K562 (cell line): ENCODE measurements around the gene PARD3. TPM values are rescaled to one million over a fixed set of nuclear protein-coding genes. Genes with fewer than 3 reads are reported as not detected.

Experiments used
- BRF1 ChIP-seq: IDR thresholded peaks from 3 replicates; pipeline ENCODE4 v1.6.1; 2011; ENCODE audit warnings: borderline replicate concordance, mild to moderate bottlenecking; ENCODE audit not compliant: insufficient read length; ENCODE audit errors: extremely low read depth
- EGR1 ChIP-seq: fragments of 450-650 bp; conservative IDR thresholded peaks from 2 replicates; pipeline ENCODE4 v1.6.1; 2017; ENCODE audit warnings: mild to moderate bottlenecking
- HMG20B ChIP-seq: fragments of 250-450 bp; sonication (Bioruptor Pico); IDR thresholded peaks from 2 replicates; pipeline ENCODE4 v1.5.0; 2021; ENCODE audit warnings: mild to moderate bottlenecking
- MBD2 ChIP-seq: sonication (generic); IDR thresholded peaks from 2 replicates; pipeline ENCODE4 v1.6.1; 2016; ENCODE audit warnings: low read depth, borderline replicate concordance
- NFIC ChIP-seq: fragments of 450-650 bp; IDR thresholded peaks from 2 replicates; pipeline ENCODE4 v1.6.1; 2017; ENCODE audit warnings: mild to moderate bottlenecking, inconsistent platforms
- PHF21A ChIP-seq: fragments of 450-650 bp; IDR thresholded peaks from 2 replicates; pipeline ENCODE4 v1.6.1; 2017; ENCODE audit warnings: low read depth, borderline replicate concordance
- POLR2A ChIP-seq: fragments of 450-650 bp; conservative IDR thresholded peaks from 2 replicates; pipeline ENCODE4 v1.6.1; 2016
- POLR2B ChIP-seq: fragments of 450-650 bp; IDR thresholded peaks from 2 replicates; pipeline ENCODE4 v1.6.1; 2018; ENCODE audit warnings: low read depth; ENCODE audit not compliant: partially characterized antibody
- polyA plus RNA-seq, 8 experiments: library from polyadenylated mRNA; depleted of rRNA in 4 of 8; stranded (reverse) in 5 of 8; unstranded in 3 of 8; fragments of >200 nt; fragmentation: Nextera tagmentation in 2 of 8; fragmentation: Illumina TruSeq in 1 of 8; extraction: Ambion mirVana in 2 of 8; extraction: Trizol in 1 of 8; gene quantifications; 2 replicates each; pipeline versions ENCODE4 v1.2.1 to v1.2.3, GENCODE V29; 2011 to 2014; ENCODE audit warnings: inconsistent platforms in 1 of 8, missing spikeins in 1 of 8
- total RNA-seq, 7 experiments: library from RNA; depleted of rRNA in 6 of 7; stranded (reverse); fragments of >200 nt in 6 of 7; fragmentation: Illumina TruSeq in 2 of 7; extraction: Trizol in 2 of 7; gene quantifications; 2 replicates each; pipeline versions ENCODE4 v1.2.1 to v1.2.3, GENCODE V29; 2011 to 2021; ENCODE audit warnings: low replicate concordance in 1 of 7
- TF ChIP-seq, protein P1 (sequence below), 2 experiments: fragments of 450-650 bp in 1 of 2; sonication (generic) in 1 of 2; formaldehyde crosslinking in 1 of 2; IDR thresholded peaks; 2 replicates each; pipeline versions ENCODE4 v1.7.1 to v1.9.0; 2016 to 2022; ENCODE audit warnings: inconsistent platforms in 1 of 2, mild to moderate bottlenecking in 1 of 2, missing genetic modification reagents in 1 of 2

PARD3 gene
- total and polyA plus RNA-seq, 9 of the 15 experiments (the other 6 are each of a cell fraction or from before 2014, with no cell fraction given), result 2.7 to 11.7 (median 7.7) TPM

DNA sequence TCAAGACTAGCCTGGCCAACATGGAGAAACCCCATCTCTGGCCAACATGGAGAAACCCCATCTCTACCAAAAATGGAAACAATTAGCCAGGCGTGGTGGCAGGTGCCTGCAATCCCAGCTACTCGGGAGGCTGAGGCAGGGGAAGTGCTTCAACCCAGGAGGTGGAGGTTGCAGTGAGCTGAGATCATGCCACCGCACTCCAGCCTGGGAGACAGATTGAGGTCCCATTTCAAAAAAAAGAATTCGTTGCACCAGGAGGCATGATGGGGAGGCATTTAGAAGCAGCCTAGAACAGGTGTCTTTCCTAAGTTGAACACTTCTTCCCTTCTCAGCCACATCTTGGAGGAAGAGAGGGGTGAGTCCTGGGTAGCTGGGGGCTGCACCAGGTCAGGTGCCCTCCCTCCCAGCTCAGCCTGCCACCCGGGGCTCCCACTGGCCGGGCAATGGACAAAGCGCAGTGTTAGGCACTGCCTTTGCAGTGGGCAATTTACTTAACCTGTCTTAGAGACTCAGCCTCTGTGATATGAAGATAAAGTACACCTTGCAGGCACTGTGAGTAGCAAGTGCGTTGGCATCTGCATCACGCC, 726.8 kb downstream of the PARD3 start (continued):
- TF ChIP-seq, protein P1, sequence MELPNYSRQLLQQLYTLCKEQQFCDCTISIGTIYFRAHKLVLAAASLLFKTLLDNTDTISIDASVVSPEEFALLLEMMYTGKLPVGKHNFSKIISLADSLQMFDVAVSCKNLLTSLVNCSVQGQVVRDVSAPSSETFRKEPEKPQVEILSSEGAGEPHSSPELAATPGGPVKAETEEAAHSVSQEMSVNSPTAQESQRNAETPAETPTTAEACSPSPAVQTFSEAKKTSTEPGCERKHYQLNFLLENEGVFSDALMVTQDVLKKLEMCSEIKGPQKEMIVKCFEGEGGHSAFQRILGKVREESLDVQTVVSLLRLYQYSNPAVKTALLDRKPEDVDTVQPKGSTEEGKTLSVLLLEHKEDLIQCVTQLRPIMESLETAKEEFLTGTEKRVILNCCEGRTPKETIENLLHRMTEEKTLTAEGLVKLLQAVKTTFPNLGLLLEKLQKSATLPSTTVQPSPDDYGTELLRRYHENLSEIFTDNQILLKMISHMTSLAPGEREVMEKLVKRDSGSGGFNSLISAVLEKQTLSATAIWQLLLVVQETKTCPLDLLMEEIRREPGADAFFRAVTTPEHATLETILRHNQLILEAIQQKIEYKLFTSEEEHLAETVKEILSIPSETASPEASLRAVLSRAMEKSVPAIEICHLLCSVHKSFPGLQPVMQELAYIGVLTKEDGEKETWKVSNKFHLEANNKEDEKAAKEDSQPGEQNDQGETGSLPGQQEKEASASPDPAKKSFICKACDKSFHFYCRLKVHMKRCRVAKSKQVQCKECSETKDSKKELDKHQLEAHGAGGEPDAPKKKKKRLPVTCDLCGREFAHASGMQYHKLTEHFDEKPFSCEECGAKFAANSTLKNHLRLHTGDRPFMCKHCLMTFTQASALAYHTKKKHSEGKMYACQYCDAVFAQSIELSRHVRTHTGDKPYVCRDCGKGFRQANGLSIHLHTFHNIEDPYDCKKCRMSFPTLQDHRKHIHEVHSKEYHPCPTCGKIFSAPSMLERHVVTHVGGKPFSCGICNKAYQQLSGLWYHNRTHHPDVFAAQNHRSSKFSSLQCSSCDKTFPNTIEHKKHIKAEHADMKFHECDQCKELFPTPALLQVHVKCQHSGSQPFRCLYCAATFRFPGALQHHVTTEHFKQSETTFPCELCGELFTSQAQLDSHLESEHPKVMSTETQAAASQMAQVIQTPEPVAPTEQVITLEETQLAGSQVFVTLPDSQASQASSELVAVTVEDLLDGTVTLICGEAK (IDR thresholded peaks at IDR 0.05), result no peak
- TF ChIP-seq, protein P1 (CRISPR knock-in tag; IDR thresholded peaks at IDR 0.05), result no peak
- TF ChIP-seq POLR2B (no peak), POLR2A (no peak), PHF21A (no peak), MBD2 (no peak), HMG20B (no peak), EGR1 (no peak), NFIC (no peak), BRF1 (no peak)
